Panc1 (cell line): ENCODE results near the gene TECPR2. TPM values are rescaled to one million over a fixed set of nuclear protein-coding genes. Genes with fewer than 3 reads are reported as not detected.

ENCODE experiments used
- ATAC-seq: fragments of 200-7000 bp; cut with Tn5 transposase; 2 replicates; pipeline ENCODE4 v1.9.1; 2020; ENCODE audit warnings: mild to moderate bottlenecking, moderate library complexity
- BruUV-seq: library from RNA; stranded (reverse); fragments of 400-500 nt; replicated peaks from 2 replicates; lab custom pipeline; 2021; lab: Mats Ljungman, UMichigan
- CTCF ChIA-PET: fragments of 300-600 bp; sonication (Branson Sonifier 250); formaldehyde crosslinking; loops from one replicate; lab custom pipeline; 2022; ENCODE audit warnings: antibody characterized with exemption; lab: Charles Lee
- POLR2A ChIA-PET: fragments of 300-600 bp; sonication (Branson Sonifier 250); formaldehyde crosslinking; loops from one replicate; lab custom pipeline; 2022; ENCODE audit warnings: antibody characterized with exemption; lab: Charles Lee
- DNase-seq: peaks from one replicate; pipeline ENCODE4 v3.0.0-alpha.2; 2010; ENCODE audit warnings: low read depth, low spot score
- H3K27ac ChIP-seq: 2 replicates; pipeline ENCODE4 v1.5.1; 2011; ENCODE audit warnings: mild to moderate bottlenecking, low read length, inconsistent platforms
- H3K27me3 ChIP-seq: fragments of 200-500 bp; sonication (Bioruptor generic); 2 replicates; pipeline ENCODE4 v1.6.0; 2014; ENCODE audit warnings: low read length, inconsistent platforms; ENCODE audit not compliant: control insufficient read depth, insufficient read depth
- H3K36me3 ChIP-seq: fragments of 200-500 bp; sonication (Bioruptor generic); 2 replicates; pipeline ENCODE4 v1.5.1; 2014; ENCODE audit warnings: inconsistent platforms, mild to moderate bottlenecking, low read length, moderate library complexity; ENCODE audit not compliant: control insufficient read depth, insufficient read depth
- H3K4me1 ChIP-seq: 2 replicates; pipeline ENCODE4 v1.5.1; 2011; ENCODE audit warnings: inconsistent platforms, mild to moderate bottlenecking, low read length, moderate library complexity; ENCODE audit not compliant: control insufficient read depth, insufficient read depth
- H3K4me3 ChIP-seq, 2 experiments: 2 replicates each; pipeline ENCODE4 v1.5.1; 2011 to 2012; ENCODE audit warnings: low read depth in 2 of 2, low read length in 2 of 2, mild to moderate bottlenecking in 2 of 2, inconsistent platforms in 1 of 2, moderate library complexity in 1 of 2
- H3K9me3 ChIP-seq: fragments of 200-500 bp; sonication (Bioruptor generic); 2 replicates; pipeline ENCODE4 v1.5.1; 2014; ENCODE audit warnings: low read depth, mild to moderate bottlenecking, inconsistent platforms, low read length, moderate library complexity; ENCODE audit not compliant: control insufficient read depth, insufficient read depth
- POLR2AphosphoS5 ChIP-seq: IDR thresholded peaks from 2 replicates; pipeline ENCODE4 v1.6.1; 2012; ENCODE audit warnings: mild to moderate bottlenecking, low read depth, low read length, moderate library complexity
- SIN3A ChIP-seq: IDR thresholded peaks from 2 replicates; pipeline ENCODE4 v1.6.1; 2012; ENCODE audit warnings: low read depth, mild to moderate bottlenecking, low read length, moderate library complexity, borderline replicate concordance; ENCODE audit not compliant: insufficient read depth
- TCF7L2 ChIP-seq: IDR thresholded peaks from 2 replicates; pipeline ENCODE4 v1.6.1; 2011; ENCODE audit warnings: mild to moderate bottlenecking, low read depth, low read length, inconsistent platforms
- in situ Hi-C: cut with HindIII; loops from 2 replicates; pipeline ENCODE4 v1.10.0; 2016; ENCODE audit warnings: low sequenced_read_pairs, low pct_unique_long_range_greater_than_20kb
- intact Hi-C: fragments of 100-400 bp; cut with micrococcal nuclease; formaldehyde crosslinking; loops from one replicate; pipeline ENCODE4 v1.10.0; 2022; ENCODE audit not compliant: unreplicated experiment
- total RNA-seq: library from RNA; stranded (reverse); gene quantifications from one replicate; pipeline ENCODE4 v1.2.1, GENCODE V29; 2021; ENCODE audit not compliant: unreplicated experiment
- TF ChIP-seq, protein P1 (sequence below): fragments of 450-650 bp; IDR thresholded peaks from 2 replicates; pipeline ENCODE4 v1.5.1; 2017; ENCODE audit warnings: mild to moderate bottlenecking
- TF ChIP-seq, protein P2 (sequence below), 2 experiments: IDR thresholded peaks; 2 replicates each; pipeline ENCODE4 v1.6.1; 2011 to 2012; ENCODE audit warnings: low read depth in 2 of 2, control low read depth in 1 of 2, low read length in 1 of 2, mild to moderate bottlenecking in 1 of 2, moderate library complexity in 1 of 2; ENCODE audit not compliant: insufficient read depth in 1 of 2

TECPR2 gene
- total RNA-seq, 1 experiment from 2014 or later = 15.5 TPM

DNA sequence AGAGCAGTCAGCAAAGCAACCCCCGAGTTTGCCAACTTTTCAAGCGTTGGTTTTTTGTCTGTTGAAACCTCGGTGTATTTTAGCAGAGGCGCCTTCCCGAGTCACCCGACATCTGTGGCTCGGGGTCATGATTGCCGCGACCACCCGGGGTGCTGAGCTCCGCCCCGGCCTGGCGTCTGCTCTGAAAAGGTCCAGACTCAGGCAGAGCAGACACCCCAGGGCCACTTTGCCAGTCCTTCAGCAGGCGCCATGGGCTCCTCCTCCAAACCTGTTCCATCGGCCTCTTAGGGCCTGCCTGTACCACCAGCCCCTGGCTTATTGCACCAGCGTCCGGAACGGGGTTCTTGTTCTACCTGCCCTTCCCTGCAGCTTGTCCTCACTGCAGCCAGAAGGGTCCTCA, 127.7 kb downstream of the TECPR2 start:
- Histone ChIP-seq H3K9me3 (no peaks in the 10 kb centered on the region), H3K27me3 (no peaks in the 10 kb centered on the region), H3K4me3 (no peak overlapping the region), H3K36me3 (no peaks in the 10 kb centered on the region), H3K4me1 (no peaks in the 10 kb centered on the region), H3K27ac (no peak overlapping the region)
- intact Hi-C loops (no loop called here), in situ Hi-C loops (no loop called here)
- ChIA-PET POLR2A (interaction anchor here (0.6 kb wide), 1 partner anchor 73 kb away, joined by 5 read pairs; no protein-coding TSS in a partner anchor), CTCF (no interaction called here)
- no peak for ATAC-seq
- BruUV-seq = no TSS peak
- TF ChIP-seq SIN3A (no peak), TCF7L2 (no peak), POLR2AphosphoS5 (no peak)
- TF ChIP-seq, protein P1, sequence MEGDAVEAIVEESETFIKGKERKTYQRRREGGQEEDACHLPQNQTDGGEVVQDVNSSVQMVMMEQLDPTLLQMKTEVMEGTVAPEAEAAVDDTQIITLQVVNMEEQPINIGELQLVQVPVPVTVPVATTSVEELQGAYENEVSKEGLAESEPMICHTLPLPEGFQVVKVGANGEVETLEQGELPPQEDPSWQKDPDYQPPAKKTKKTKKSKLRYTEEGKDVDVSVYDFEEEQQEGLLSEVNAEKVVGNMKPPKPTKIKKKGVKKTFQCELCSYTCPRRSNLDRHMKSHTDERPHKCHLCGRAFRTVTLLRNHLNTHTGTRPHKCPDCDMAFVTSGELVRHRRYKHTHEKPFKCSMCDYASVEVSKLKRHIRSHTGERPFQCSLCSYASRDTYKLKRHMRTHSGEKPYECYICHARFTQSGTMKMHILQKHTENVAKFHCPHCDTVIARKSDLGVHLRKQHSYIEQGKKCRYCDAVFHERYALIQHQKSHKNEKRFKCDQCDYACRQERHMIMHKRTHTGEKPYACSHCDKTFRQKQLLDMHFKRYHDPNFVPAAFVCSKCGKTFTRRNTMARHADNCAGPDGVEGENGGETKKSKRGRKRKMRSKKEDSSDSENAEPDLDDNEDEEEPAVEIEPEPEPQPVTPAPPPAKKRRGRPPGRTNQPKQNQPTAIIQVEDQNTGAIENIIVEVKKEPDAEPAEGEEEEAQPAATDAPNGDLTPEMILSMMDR = no peak
- TF ChIP-seq, protein P2, sequence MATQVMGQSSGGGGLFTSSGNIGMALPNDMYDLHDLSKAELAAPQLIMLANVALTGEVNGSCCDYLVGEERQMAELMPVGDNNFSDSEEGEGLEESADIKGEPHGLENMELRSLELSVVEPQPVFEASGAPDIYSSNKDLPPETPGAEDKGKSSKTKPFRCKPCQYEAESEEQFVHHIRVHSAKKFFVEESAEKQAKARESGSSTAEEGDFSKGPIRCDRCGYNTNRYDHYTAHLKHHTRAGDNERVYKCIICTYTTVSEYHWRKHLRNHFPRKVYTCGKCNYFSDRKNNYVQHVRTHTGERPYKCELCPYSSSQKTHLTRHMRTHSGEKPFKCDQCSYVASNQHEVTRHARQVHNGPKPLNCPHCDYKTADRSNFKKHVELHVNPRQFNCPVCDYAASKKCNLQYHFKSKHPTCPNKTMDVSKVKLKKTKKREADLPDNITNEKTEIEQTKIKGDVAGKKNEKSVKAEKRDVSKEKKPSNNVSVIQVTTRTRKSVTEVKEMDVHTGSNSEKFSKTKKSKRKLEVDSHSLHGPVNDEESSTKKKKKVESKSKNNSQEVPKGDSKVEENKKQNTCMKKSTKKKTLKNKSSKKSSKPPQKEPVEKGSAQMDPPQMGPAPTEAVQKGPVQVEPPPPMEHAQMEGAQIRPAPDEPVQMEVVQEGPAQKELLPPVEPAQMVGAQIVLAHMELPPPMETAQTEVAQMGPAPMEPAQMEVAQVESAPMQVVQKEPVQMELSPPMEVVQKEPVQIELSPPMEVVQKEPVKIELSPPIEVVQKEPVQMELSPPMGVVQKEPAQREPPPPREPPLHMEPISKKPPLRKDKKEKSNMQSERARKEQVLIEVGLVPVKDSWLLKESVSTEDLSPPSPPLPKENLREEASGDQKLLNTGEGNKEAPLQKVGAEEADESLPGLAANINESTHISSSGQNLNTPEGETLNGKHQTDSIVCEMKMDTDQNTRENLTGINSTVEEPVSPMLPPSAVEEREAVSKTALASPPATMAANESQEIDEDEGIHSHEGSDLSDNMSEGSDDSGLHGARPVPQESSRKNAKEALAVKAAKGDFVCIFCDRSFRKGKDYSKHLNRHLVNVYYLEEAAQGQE (IDR thresholded peaks at IDR 0.05; ENCODE audit: insufficient read depth in 1 of 2, low read depth in 2 of 2, low read length in 1 of 2) = no peak
- no peak for DNase-seq

DNA sequence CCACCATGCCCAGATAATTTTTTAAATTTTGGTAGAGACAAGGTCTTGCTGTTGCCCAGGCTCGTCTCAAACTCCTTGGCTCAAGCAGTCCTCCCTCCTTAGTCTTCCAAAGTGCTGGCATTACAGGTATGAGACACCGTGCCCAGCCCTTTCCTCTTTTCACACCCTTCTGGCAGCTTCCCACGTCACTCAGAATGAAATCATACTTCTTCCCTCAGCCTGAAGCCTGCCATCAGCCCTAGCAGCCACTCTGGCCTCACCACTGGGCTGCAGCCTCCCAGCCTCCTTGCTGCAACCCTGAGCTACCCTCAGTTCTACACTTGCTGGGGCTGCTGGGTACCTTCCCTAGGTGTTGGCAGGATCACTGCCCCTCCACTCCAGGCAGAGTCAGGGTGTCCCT, 128.6 kb downstream of the TECPR2 start:
- POLR2A ChIA-PET = no interaction called here
- DNase-seq (no peak), ATAC-seq (no peak)
- in situ Hi-C loops (no loop called here), intact Hi-C loops (no loop called here)
- CTCF ChIA-PET = interaction anchor here (0.6 kb wide), 1 partner anchor 24 kb away, joined by 12 read pairs; no protein-coding TSS in a partner anchor
- no peak overlapping the region for H3K4me3 ChIP-seq
- no peak for TF ChIP-seq POLR2AphosphoS5
- no peak for TF ChIP-seq SIN3A
- H3K4me1 ChIP-seq = no peaks in the 10 kb centered on the region
- H3K36me3 ChIP-seq = no peaks in the 10 kb centered on the region
- no peak overlapping the region for H3K27ac ChIP-seq
- H3K27me3 ChIP-seq = no peaks in the 10 kb centered on the region
- BruUV-seq = no TSS peak
- no peaks in the 10 kb centered on the region for H3K9me3 ChIP-seq

DNA sequence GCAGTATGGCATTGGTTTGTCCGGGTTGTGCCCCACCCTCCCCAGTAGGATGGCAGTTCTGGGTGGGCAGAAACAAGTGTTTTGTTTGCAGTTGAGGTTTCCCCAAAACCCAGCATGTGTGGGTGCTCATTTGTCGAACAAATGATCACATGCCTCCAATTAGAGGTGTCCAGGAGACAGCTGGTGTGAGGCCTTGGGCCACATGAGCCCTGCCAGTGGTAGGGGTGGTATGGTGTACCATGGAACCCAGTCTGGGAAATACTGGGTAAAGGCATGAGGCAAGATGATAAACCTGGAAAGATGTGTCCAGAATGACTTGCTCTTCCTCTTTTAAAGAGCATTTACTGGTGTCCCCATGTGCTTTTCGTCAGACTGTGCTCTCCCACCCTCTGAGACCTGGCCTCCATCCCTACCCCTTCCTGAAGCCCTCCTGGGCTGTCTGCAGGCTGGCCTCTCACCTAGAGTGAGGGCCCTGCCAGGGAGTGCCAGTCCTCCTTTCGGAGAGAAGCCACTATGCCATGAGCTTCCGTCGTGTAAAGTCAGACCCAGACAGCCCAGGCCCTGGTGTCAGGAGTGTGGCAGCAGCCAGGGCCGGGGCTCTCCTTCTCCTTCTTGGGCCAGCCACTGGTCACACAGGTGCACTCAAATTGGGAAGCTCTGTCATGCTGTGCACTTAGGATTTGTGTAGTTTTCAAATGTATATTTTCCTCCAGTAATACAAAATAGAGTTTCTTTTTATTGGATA, 129.2 kb downstream of the TECPR2 start:
- Histone ChIP-seq H3K27me3 (no peaks in the 10 kb centered on the region), H3K4me1 (no peaks in the 10 kb centered on the region), H3K36me3 (no peaks in the 10 kb centered on the region), H3K4me3 (no peak overlapping the region), H3K9me3 (no peaks in the 10 kb centered on the region), H3K27ac (no peak overlapping the region)
- ChIA-PET POLR2A (no interaction called here), CTCF (interaction anchor here (0.6 kb wide), 1 partner anchor 24 kb away, joined by 12 read pairs; no protein-coding TSS in a partner anchor)
- TF ChIP-seq, protein P2 (IDR thresholded peaks at IDR 0.05; ENCODE audit: insufficient read depth in 1 of 2, low read depth in 2 of 2, low read length in 1 of 2) = no peak
- no peak for TF ChIP-seq POLR2AphosphoS5
- TF ChIP-seq, protein P1 = no peak
- DNase-seq (no peak), ATAC-seq (no peak)
- intact Hi-C loops (no loop called here), in situ Hi-C loops (no loop called here)
- BruUV-seq = no TSS peak
